HCT116 (cell line): Measurements from ENCODE around the gene BICD2. TPM values are rescaled to one million over a fixed set of nuclear protein-coding genes. Genes with fewer than 3 reads are reported as not detected.

Experiments used
- ATAC-seq: fragments of 200-7000 bp; cut with Tn5 transposase; 2 replicates; pipeline ENCODE4 v1.9.1; 2020; ENCODE audit warnings: mild to moderate bottlenecking, moderate library complexity
- BruUV-seq: library from RNA; stranded (reverse); fragments of 400-500 nt; replicated peaks from 2 replicates; lab custom pipeline; 2021; lab: Mats Ljungman, UMichigan
- CTCF ChIA-PET: fragments of 300-600 bp; sonication (Branson Sonifier 250); formaldehyde crosslinking; loops from one replicate; lab custom pipeline; 2021; ENCODE audit warnings: antibody characterized with exemption; lab: Charles Lee
- POLR2A ChIA-PET: fragments of 300-600, 350-600 bp; sonication (Branson Sonifier 250); formaldehyde crosslinking; loops from one replicate; lab custom pipeline; 2021; ENCODE audit warnings: antibody characterized with exemption; lab: Charles Lee
- RAD21 ChIA-PET, 2 experiments: fragments of 300-600 bp; sonication (Branson Sonifier 250); formaldehyde crosslinking; loops; one replicate each; lab custom pipeline; 2023; ENCODE audit warnings: low total read pairs in 2 of 2; ENCODE audit not compliant: uncharacterized antibody in 2 of 2, unreplicated experiment in 2 of 2, low non-redundant PET in 1 of 2; lab: Charles Lee
- DNase-seq: peaks from one replicate; pipeline ENCODE4 v3.0.0-alpha.2; 2010; ENCODE audit warnings: low read depth, low spot score
- H2AFZ ChIP-seq: fragments of 200-600 bp; shearing (Covaris generic), sonication (generic); 2 replicates; pipeline ENCODE4 v1.6.1; 2017; ENCODE audit warnings: low read depth, mixed run types, mixed read lengths, antibody characterized with exemption, low read length; ENCODE audit not compliant: poor library complexity, severe bottlenecking
- H3K27ac ChIP-seq: 2 replicates; pipeline ENCODE4 v1.5.1; 2012; ENCODE audit warnings: low read depth, low read length
- H3K27me3 ChIP-seq: fragments of 200-600 bp; sonication (generic); 2 replicates; pipeline ENCODE4 v1.6.1; 2016; ENCODE audit warnings: mixed run types, low read length, mixed read lengths; ENCODE audit not compliant: insufficient read depth
- H3K36me3 ChIP-seq, 2 experiments: fragments of 200-500 bp in 1 of 2; fragments of 200-600 bp in 1 of 2; sonication (Bioruptor generic) in 1 of 2; sonication (generic) in 1 of 2; 2 replicates each; pipeline versions ENCODE4 v1.5.1 to v1.6.1; 2014 to 2016; ENCODE audit warnings: low read length in 2 of 2, inconsistent platforms in 1 of 2, mixed read lengths in 1 of 2, mixed run types in 1 of 2; ENCODE audit not compliant: insufficient read depth in 2 of 2, control insufficient read depth in 1 of 2
- H3K4me1 ChIP-seq, 2 experiments: fragments of 200-600 bp in 1 of 2; sonication (generic) in 1 of 2; 2 replicates each; pipeline versions ENCODE4 v1.5.1 to v1.6.1; 2012 to 2017; ENCODE audit warnings: low read length in 2 of 2, inconsistent platforms in 1 of 2, mild to moderate bottlenecking in 1 of 2, mixed read lengths in 1 of 2, mixed run types in 1 of 2, moderate library complexity in 1 of 2; ENCODE audit not compliant: insufficient read depth in 2 of 2, control insufficient read depth in 1 of 2
- H3K4me2 ChIP-seq: fragments of 200-600 bp; sonication (generic); 2 replicates; pipeline ENCODE4 v1.6.1; 2017; ENCODE audit warnings: mixed run types, low read length, mixed read lengths
- H3K4me3 ChIP-seq, 2 experiments: fragments of 200-600 bp in 1 of 2; sonication (generic) in 1 of 2; replicated peaks in 1 of 2; 2 replicates each; pipeline ENCODE4 v1.5.1; 2011 to 2016; ENCODE audit warnings: low read length in 2 of 2, control low read depth in 1 of 2, low read depth in 1 of 2, mild to moderate bottlenecking in 1 of 2, mixed read lengths in 1 of 2, mixed run types in 1 of 2
- H3K79me2 ChIP-seq: fragments of 200-600 bp; sonication (generic); 2 replicates; pipeline ENCODE4 v1.6.1; 2017; ENCODE audit warnings: mild to moderate bottlenecking, mixed run types, low read length, moderate library complexity, mixed read lengths; ENCODE audit not compliant: insufficient read depth
- H3K9ac ChIP-seq: fragments of 200-600 bp; sonication (generic); 2 replicates; pipeline ENCODE4 v1.6.1; 2016; ENCODE audit warnings: low read length, mixed read lengths
- H3K9me2 ChIP-seq: fragments of 200-600 bp; sonication (generic), shearing (Covaris generic); 2 replicates; pipeline ENCODE4 v1.6.1; 2017; ENCODE audit warnings: mixed run types, mild to moderate bottlenecking, moderate library complexity; ENCODE audit not compliant: insufficient read depth
- H3K9me3 ChIP-seq, 2 experiments: fragments of 200-500 bp in 1 of 2; fragments of 200-600 bp in 1 of 2; sonication (Bioruptor generic) in 1 of 2; sonication (generic) in 1 of 2; 2 replicates each; pipeline ENCODE4 v1.6.1; 2014 to 2017; ENCODE audit warnings: low read length in 2 of 2, mixed read lengths in 2 of 2, inconsistent platforms in 1 of 2, low read depth in 1 of 2, mild to moderate bottlenecking in 1 of 2, mixed run types in 1 of 2, moderate library complexity in 1 of 2; ENCODE audit not compliant: control insufficient read depth in 1 of 2, insufficient read depth in 1 of 2
- H4K20me1 ChIP-seq: fragments of 200-600 bp; sonication (generic), shearing (Covaris generic); 2 replicates; pipeline ENCODE4 v1.6.1; 2017; ENCODE audit warnings: mixed run types, mild to moderate bottlenecking, moderate library complexity; ENCODE audit not compliant: insufficient read depth
- ELF1 ChIP-seq: IDR thresholded peaks from 2 replicates; pipeline ENCODE4 v1.6.1; 2012; ENCODE audit warnings: low read depth, borderline replicate concordance
- JUND ChIP-seq: IDR thresholded peaks from 2 replicates; pipeline ENCODE4 v1.6.1; 2012
- YY1 ChIP-seq: IDR thresholded peaks from 2 replicates; pipeline ENCODE4 v1.6.1; 2011; ENCODE audit warnings: low read length, low read depth, moderate library complexity, mild to moderate bottlenecking; ENCODE audit not compliant: insufficient replicate concordance; ENCODE audit errors: extremely low read depth
- ZFX ChIP-seq: fragments of 450-650 bp; IDR thresholded peaks from 2 replicates; pipeline ENCODE4 v1.6.1; 2017
- intact Hi-C: fragments of 100-400 bp; cut with micrococcal nuclease; formaldehyde crosslinking; loops from 2 replicates; pipeline ENCODE4 v1.10.0; 2022
- total RNA-seq: library from RNA; stranded (reverse); gene quantifications from one replicate; pipeline ENCODE4 v1.2.1, GENCODE V29; 2021; ENCODE audit not compliant: unreplicated experiment
- TF ChIP-seq, protein P1 (sequence below), 3 experiments: fragments of 200-600 bp in 1 of 3; sonication (generic) in 1 of 3; IDR thresholded peaks in 2 of 3; conservative IDR thresholded peaks in 1 of 3; 2 replicates each; pipeline ENCODE4 v1.5.1; 2012 to 2017; ENCODE audit warnings: low read depth in 2 of 3, low read length in 2 of 3, antibody characterized with exemption in 1 of 3, borderline replicate concordance in 1 of 3, control low read depth in 1 of 3, mild to moderate bottlenecking in 1 of 3, mixed read lengths in 1 of 3, mixed run types in 1 of 3, moderate library complexity in 1 of 3; ENCODE audit not compliant: insufficient read depth in 1 of 3
- TF ChIP-seq, protein P2 (sequence below): IDR thresholded peaks from 2 replicates; pipeline ENCODE4 v1.6.1; 2012; ENCODE audit warnings: low read depth

BICD2 gene
- total RNA-seq, 1 experiment from 2014 or later, result 23.4 TPM

DNA sequence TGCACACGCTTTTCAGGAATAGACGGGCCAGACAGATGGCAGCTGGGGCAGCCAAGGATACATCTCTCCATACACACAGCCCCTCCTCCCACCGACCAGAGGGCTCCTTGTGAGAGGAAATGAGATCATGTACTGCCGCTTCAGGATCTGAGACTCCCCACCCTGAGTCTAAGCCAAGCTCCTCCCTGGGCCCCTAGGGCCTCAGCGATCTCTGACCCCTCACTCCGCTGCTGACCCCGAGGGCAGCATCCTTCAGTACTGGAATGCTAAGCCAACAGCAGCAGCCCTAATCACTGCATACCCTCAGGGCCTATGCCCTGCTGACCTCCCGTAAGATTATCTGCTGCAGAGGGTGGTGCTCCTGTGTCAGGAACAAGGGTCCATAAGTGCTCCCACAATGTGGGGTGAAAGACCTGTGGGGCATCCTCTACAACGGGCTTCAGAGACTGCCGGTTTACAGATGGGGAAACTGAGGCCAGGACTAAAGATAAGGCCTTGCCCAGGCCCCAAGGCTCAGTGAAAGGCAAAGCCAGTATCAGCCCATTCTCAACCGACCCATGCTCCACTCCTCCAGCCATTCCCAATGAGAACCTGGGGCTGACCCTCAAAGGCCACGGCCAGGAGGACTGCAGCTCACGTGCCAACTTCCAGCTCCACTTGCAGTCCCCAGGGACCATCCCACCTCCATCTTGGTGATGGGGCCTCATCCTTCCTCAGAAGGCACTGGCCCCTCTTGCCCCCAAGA, 37.5 kb downstream of the BICD2 start:
- H3K9me3 ChIP-seq, result no peaks in the 10 kb centered on the region
- RAD21 ChIA-PET, result no interaction called here
- TF ChIP-seq ZFX, result no peak
- TF ChIP-seq, protein P1, sequence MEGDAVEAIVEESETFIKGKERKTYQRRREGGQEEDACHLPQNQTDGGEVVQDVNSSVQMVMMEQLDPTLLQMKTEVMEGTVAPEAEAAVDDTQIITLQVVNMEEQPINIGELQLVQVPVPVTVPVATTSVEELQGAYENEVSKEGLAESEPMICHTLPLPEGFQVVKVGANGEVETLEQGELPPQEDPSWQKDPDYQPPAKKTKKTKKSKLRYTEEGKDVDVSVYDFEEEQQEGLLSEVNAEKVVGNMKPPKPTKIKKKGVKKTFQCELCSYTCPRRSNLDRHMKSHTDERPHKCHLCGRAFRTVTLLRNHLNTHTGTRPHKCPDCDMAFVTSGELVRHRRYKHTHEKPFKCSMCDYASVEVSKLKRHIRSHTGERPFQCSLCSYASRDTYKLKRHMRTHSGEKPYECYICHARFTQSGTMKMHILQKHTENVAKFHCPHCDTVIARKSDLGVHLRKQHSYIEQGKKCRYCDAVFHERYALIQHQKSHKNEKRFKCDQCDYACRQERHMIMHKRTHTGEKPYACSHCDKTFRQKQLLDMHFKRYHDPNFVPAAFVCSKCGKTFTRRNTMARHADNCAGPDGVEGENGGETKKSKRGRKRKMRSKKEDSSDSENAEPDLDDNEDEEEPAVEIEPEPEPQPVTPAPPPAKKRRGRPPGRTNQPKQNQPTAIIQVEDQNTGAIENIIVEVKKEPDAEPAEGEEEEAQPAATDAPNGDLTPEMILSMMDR (IDR thresholded peaks at IDR 0.05 in 2 of 3, conservative IDR thresholded peaks at IDR 0.05 in 1 of 3; ENCODE audit: borderline replicate concordance in 1 of 3, insufficient read depth in 1 of 3, low read depth in 2 of 3, low read length in 2 of 3), result no peak
- TF ChIP-seq ELF1, result no peak
- TF ChIP-seq YY1, result no peak
- TF ChIP-seq, protein P2, sequence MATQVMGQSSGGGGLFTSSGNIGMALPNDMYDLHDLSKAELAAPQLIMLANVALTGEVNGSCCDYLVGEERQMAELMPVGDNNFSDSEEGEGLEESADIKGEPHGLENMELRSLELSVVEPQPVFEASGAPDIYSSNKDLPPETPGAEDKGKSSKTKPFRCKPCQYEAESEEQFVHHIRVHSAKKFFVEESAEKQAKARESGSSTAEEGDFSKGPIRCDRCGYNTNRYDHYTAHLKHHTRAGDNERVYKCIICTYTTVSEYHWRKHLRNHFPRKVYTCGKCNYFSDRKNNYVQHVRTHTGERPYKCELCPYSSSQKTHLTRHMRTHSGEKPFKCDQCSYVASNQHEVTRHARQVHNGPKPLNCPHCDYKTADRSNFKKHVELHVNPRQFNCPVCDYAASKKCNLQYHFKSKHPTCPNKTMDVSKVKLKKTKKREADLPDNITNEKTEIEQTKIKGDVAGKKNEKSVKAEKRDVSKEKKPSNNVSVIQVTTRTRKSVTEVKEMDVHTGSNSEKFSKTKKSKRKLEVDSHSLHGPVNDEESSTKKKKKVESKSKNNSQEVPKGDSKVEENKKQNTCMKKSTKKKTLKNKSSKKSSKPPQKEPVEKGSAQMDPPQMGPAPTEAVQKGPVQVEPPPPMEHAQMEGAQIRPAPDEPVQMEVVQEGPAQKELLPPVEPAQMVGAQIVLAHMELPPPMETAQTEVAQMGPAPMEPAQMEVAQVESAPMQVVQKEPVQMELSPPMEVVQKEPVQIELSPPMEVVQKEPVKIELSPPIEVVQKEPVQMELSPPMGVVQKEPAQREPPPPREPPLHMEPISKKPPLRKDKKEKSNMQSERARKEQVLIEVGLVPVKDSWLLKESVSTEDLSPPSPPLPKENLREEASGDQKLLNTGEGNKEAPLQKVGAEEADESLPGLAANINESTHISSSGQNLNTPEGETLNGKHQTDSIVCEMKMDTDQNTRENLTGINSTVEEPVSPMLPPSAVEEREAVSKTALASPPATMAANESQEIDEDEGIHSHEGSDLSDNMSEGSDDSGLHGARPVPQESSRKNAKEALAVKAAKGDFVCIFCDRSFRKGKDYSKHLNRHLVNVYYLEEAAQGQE, result no peak
- no peak for TF ChIP-seq JUND
- no peak overlapping the region for H3K4me2 ChIP-seq
- H3K27me3 ChIP-seq, result no peaks in the 10 kb centered on the region
- no peak overlapping the region for H3K4me3 ChIP-seq
- no peaks in the 10 kb centered on the region for H3K9me2 ChIP-seq
- intact Hi-C loops, result no loop called here
- POLR2A ChIA-PET, result no interaction called here
- ATAC-seq, result no peak
- H3K79me2 ChIP-seq, result peaks cover 63% of the 10 kb centered on the region
- CTCF ChIA-PET, result no interaction called here
- H4K20me1 ChIP-seq, result 0 out of 2 replicates have a peak, but pooled peaks cover 3% of the 10 kb centered on the region
- no peak overlapping the region for H3K27ac ChIP-seq
- no TSS peak for BruUV-seq
- no peaks in the 10 kb centered on the region for H3K4me1 ChIP-seq
- H3K36me3 ChIP-seq, result peaks cover under 1 to 10% of the 10 kb centered on the region in 2 experiments; a peak in 2 of 4 replicates
- H2AFZ ChIP-seq, result no peak overlapping the region
- DNase-seq, result no peak
- no peak overlapping the region for H3K9ac ChIP-seq
